Measurements from ENCODE around the gene SLC29A3. TPM values are rescaled to one million over a fixed set of nuclear protein-coding genes. Genes with fewer than 3 reads are reported as not detected.

The SLC29A3 gene
- total and polyA plus RNA-seq, 2 experiments from 2014 or later: 10.3 to 12.3 TPM

GRCh38 chr10:71324743-71325142 lies 5.7 kb downstream of the SLC29A3 start (continued):
- TF ChIP-seq REST (IDR thresholded peaks at IDR 0.05; ENCODE audit: unreplicated experiment) (no peak), CREB1 (CRISPR knock-in tag; IDR thresholded peaks at IDR 0.05; ENCODE audit: low read depth) (no peak), ETS1 (IDR thresholded peaks at IDR 0.05) (no peak), ZNF331 (CRISPR knock-in tag; IDR thresholded peaks at IDR 0.05; ENCODE audit: low read depth) (no peak)

GRCh38 chr10:71325267-71325666 lies 6.2 kb downstream of the SLC29A3 start:
- H3K4me3 Mint-ChIP-seq: no peak overlapping the region
- no peaks in the 10 kb centered on the region for H4K20me1 ChIP-seq (replicated peaks; ENCODE audit: insufficient read depth)
- H3K27ac Mint-ChIP-seq: no peak overlapping the region
- no peak overlapping the region for H3K27ac ChIP-seq (ENCODE audit: low read depth)
- peaks cover under 1% of the 10 kb centered on the region; the same call in 1 of the 2 replicates for H3K4me1 ChIP-seq (ENCODE audit: insufficient read depth)
- no peak overlapping the region for H2AFZ ChIP-seq
- no peaks in the 10 kb centered on the region for H3K79me2 ChIP-seq (replicated peaks; ENCODE audit: insufficient read depth)
- H3K4me1 Mint-ChIP-seq: peaks cover 5% of the 10 kb centered on the region
- H3K27me3 Mint-ChIP-seq (ENCODE audit: insufficient read depth, low read depth, poor library complexity): peaks cover under 1% of the 10 kb centered on the region
- no peaks in the 10 kb centered on the region for H3F3A ChIP-seq (replicated peaks; ENCODE audit: low read depth)
- H3K9me2 ChIP-seq (ENCODE audit: insufficient read depth): no peaks in the 10 kb centered on the region
- H3K9me3 Mint-ChIP-seq: no peaks in the 10 kb centered on the region
- H3K36me3 ChIP-seq (ENCODE audit: insufficient read depth): no peaks in the 10 kb centered on the region; the same call in 1 of the 2 replicates
- peaks cover 32% of the 10 kb centered on the region for H3K36me3 Mint-ChIP-seq (ENCODE audit: low read depth)
- no peaks in the 10 kb centered on the region for H3K27me3 ChIP-seq (ENCODE audit: insufficient read depth)
- ATAC-seq (no peak), DNase-seq (ENCODE audit: low spot score) (no peak)
- H3K4me3 ChIP-seq: no peak overlapping the region
- no peak overlapping the region for H3K4me2 ChIP-seq
- no peak for TF ChIP-seq REST (IDR thresholded peaks at IDR 0.05; ENCODE audit: unreplicated experiment)
- no peak for TF ChIP-seq ZNF114 (CRISPR knock-in tag; IDR thresholded peaks at IDR 0.05)
- no peak for TF ChIP-seq CTCF (conservative IDR thresholded peaks at IDR 0.05; ENCODE audit: low read depth in 2 of 2)
- no peak for TF ChIP-seq NANOG (IDR thresholded peaks at IDR 0.05; ENCODE audit: borderline replicate concordance)
- TF ChIP-seq ZNF462 (CRISPR knock-in tag; IDR thresholded peaks at IDR 0.05): no peak

All from GM23338 (cell line).